GM19193 (cell line): Measurements from ENCODE around the gene SIX5.

ENCODE experiments used
- POLR2A ChIP-seq: IDR thresholded peaks from 4 replicates; pipeline ENCODE4 v1.6.1; 2011; ENCODE audit not compliant: insufficient read depth, insufficient read length; ENCODE audit errors: extremely low read depth

SIX5 gene

GRCh38 chr19:45757695-45758094, 11.4 kb downstream of the SIX5 start:
- no peak for TF ChIP-seq POLR2A

- TF ChIP-seq POLR2A, result no peak
Observed at GRCh38 chr19:45754323-45754722, 14.7 kb downstream of the SIX5 start.

GRCh38 chr19:45753548-45753947, 15.5 kb downstream of the SIX5 start:
- TF ChIP-seq POLR2A, result no peak

GRCh38 chr19:45752639-45753038, 16.4 kb downstream of the SIX5 start:
- no peak for TF ChIP-seq POLR2A

GRCh38 chr19:45747513-45747912, 21.5 kb downstream of the SIX5 start:
- TF ChIP-seq POLR2A, result no peak

GRCh38 chr19:45746866-45747265, 22.2 kb downstream of the SIX5 start:
- TF ChIP-seq POLR2A, result no peak

- no peak for TF ChIP-seq POLR2A
Observed at GRCh38 chr19:45745606-45746005, 23.4 kb downstream of the SIX5 start.

- TF ChIP-seq POLR2A, result no peak
Observed at GRCh38 chr19:45742969-45743368, 26.1 kb downstream of the SIX5 start.

GRCh38 chr19:45739498-45740439, 29.3 kb downstream of the SIX5 start:
- no peak for TF ChIP-seq POLR2A

- TF ChIP-seq POLR2A, result no peak
Observed at GRCh38 chr19:45733160-45733810, 35.8 kb downstream of the SIX5 start, which contains the start of gene MEIOSIN. Gene MEIOSIN (plus strand): TSS chr19:45733439. CDS start chr19:45735377, 1,938 bp downstream.

GRCh38 chr19:45730368-45731288, 38.4 kb downstream of the SIX5 start, which contains the start of gene FBXO46:
Gene FBXO46 (minus strand): TSS chr19:45730896. CDS start chr19:45713495, 17,401 bp downstream.
- TF ChIP-seq POLR2A, result peak; percentile 83

GRCh38 chr19:45729800-45730290, 39.2 kb downstream of the SIX5 start:
- no peak for TF ChIP-seq POLR2A

- no peak for TF ChIP-seq POLR2A
Observed at GRCh38 chr19:45717983-45718650, 50.9 kb downstream of the SIX5 start.
